ENCODE results near the gene WNK3.

GRCh38 chrX:54230435-54231148 is 127.3 kb downstream of the WNK3 start:
- no peak for TF ChIP-seq CTCF (conservative IDR thresholded peaks at IDR 0.05 in 1 of 2, IDR thresholded peaks at IDR 0.05 in 1 of 2; ENCODE audit: extremely low read depth in 1 of 2, insufficient read depth in 1 of 2, low read depth in 1 of 2, low read length in 2 of 2)
- no peak for TF ChIP-seq EZH2 (IDR thresholded peaks at IDR 0.05; ENCODE audit: borderline replicate concordance, low read length)

Measured in mammary epithelial cell (primary cell).